CD14-positive monocyte (primary cell): ENCODE results near the gene MOB3A. TPM values are rescaled to one million over a fixed set of nuclear protein-coding genes. Genes with fewer than 3 reads are reported as not detected.

Experiments used
- DNase-seq, 3 donors: peaks; one replicate each; pipeline ENCODE4 v3.0.0-alpha.2; 2011 to 2022
- H2AFZ ChIP-seq: 2 replicates; pipeline ENCODE4 v1.6.0; 2012; ENCODE audit warnings: mild to moderate bottlenecking, low read depth, low read length, inconsistent platforms; ENCODE audit not compliant: insufficient read depth, poor library complexity, severe bottlenecking
- H3K27ac ChIP-seq, 2 donors: 1 replicate in 1 of 2; 2 replicates in 1 of 2; pipeline ENCODE4 v1.5.1; 2012 to 2013; ENCODE audit warnings: low read length in 2 of 2, control low read depth in 1 of 2, inconsistent platforms in 1 of 2, low read depth in 1 of 2, mild to moderate bottlenecking in 1 of 2
- H3K27me3 ChIP-seq, 2 donors: one replicate each; pipeline versions ENCODE4 v1.6.0 to v1.6.1; 2011 to 2013; ENCODE audit warnings: low read length in 2 of 2; ENCODE audit not compliant: control insufficient read depth in 2 of 2, insufficient read depth in 2 of 2
- H3K36me3 ChIP-seq, 2 donors: replicated peaks in 1 of 2; 1 replicate in 1 of 2; 2 replicates in 1 of 2; pipeline versions ENCODE4 v1.5.1 to v1.6.1; 2012 to 2013; ENCODE audit warnings: low read length in 2 of 2, control low read depth in 1 of 2, inconsistent platforms in 1 of 2, mild to moderate bottlenecking in 1 of 2; ENCODE audit not compliant: insufficient read depth in 2 of 2, control insufficient read depth in 1 of 2
- H3K4me1 ChIP-seq, 2 donors: 1 replicate in 1 of 2; 2 replicates in 1 of 2; pipeline versions ENCODE4 v1.5.1 to v1.6.1; 2012 to 2013; ENCODE audit warnings: low read length in 2 of 2, control low read depth in 1 of 2, inconsistent platforms in 1 of 2, mild to moderate bottlenecking in 1 of 2, moderate library complexity in 1 of 2; ENCODE audit not compliant: insufficient read depth in 2 of 2, control insufficient read depth in 1 of 2
- H3K4me2 ChIP-seq: replicated peaks from 2 replicates; pipeline ENCODE3; 2012; ENCODE audit warnings: low read length, moderate library complexity, mild to moderate bottlenecking; ENCODE audit not compliant: poor library complexity, severe bottlenecking; ENCODE audit errors: extremely low read depth
- H3K4me3 ChIP-seq, 3 experiments: fragments of 200-600 bp in 1 of 3; sonication (generic) in 1 of 3; replicated peaks in 1 of 3; 1 replicate in 2 of 3; 2 replicates in 1 of 3; pipeline ENCODE4 v1.5.1; 2011 to 2013; ENCODE audit warnings: low read length in 3 of 3, mild to moderate bottlenecking in 3 of 3, control low read depth in 2 of 3, low read depth in 2 of 3, inconsistent platforms in 1 of 3, moderate library complexity in 1 of 3
- H3K79me2 ChIP-seq: 2 replicates; pipeline ENCODE4 v1.6.0; 2012; ENCODE audit warnings: mild to moderate bottlenecking, control low read depth, inconsistent platforms, low read length, moderate library complexity; ENCODE audit not compliant: insufficient read depth
- H3K9ac ChIP-seq: 2 replicates; pipeline ENCODE4 v1.6.0; 2017; ENCODE audit warnings: low read length, mild to moderate bottlenecking; ENCODE audit not compliant: insufficient read depth, poor library complexity, severe bottlenecking
- H3K9me3 ChIP-seq, 2 donors: replicated peaks in 1 of 2; 1 replicate in 1 of 2; 2 replicates in 1 of 2; pipeline versions ENCODE4 v1.5.1 to v1.6.1; 2012 to 2013; ENCODE audit warnings: low read length in 2 of 2, control low read depth in 1 of 2; ENCODE audit not compliant: control insufficient read depth in 1 of 2, insufficient read depth in 1 of 2
- H4K20me1 ChIP-seq: 2 replicates; pipeline ENCODE4 v1.6.0; 2012; ENCODE audit warnings: mild to moderate bottlenecking, low read length, control low read depth, moderate library complexity; ENCODE audit not compliant: insufficient read depth
- H3K27ac Mint-ChIP-seq, 7 donors: one replicate each; pipeline ENCODE4 v1.8.0; 2020; ENCODE audit warnings: mild to moderate bottlenecking in 7 of 7, mixed read lengths in 7 of 7, moderate library complexity in 6 of 7, inconsistent platforms in 2 of 7
- H3K27me3 Mint-ChIP-seq, 3 donors: one replicate each; pipeline ENCODE4 v1.8.0; 2021 to 2022; ENCODE audit warnings: low read depth in 3 of 3, mild to moderate bottlenecking in 3 of 3, mixed read lengths in 3 of 3, moderate library complexity in 3 of 3, inconsistent platforms in 1 of 3
- H3K36me3 Mint-ChIP-seq, 2 donors: one replicate each; pipeline ENCODE4 v1.8.0; 2020; ENCODE audit warnings: mixed read lengths in 2 of 2, inconsistent platforms in 1 of 2, mild to moderate bottlenecking in 1 of 2
- H3K4me1 Mint-ChIP-seq: one replicate; pipeline ENCODE4 v1.8.0; 2020; ENCODE audit warnings: mild to moderate bottlenecking, mixed read lengths
- H3K4me3 Mint-ChIP-seq, 2 donors: one replicate each; pipeline ENCODE4 v1.8.0; 2020; ENCODE audit warnings: mild to moderate bottlenecking in 2 of 2, mixed read lengths in 2 of 2, moderate library complexity in 1 of 2
- H3K9me3 Mint-ChIP-seq, 7 donors: one replicate each; pipeline ENCODE4 v1.8.0; 2020 to 2022; ENCODE audit warnings: mixed read lengths in 7 of 7, mild to moderate bottlenecking in 6 of 7, moderate library complexity in 6 of 7, inconsistent platforms in 2 of 7
- CTCF ChIP-seq: fragments of 200-600 bp; IDR thresholded peaks from one replicate; pipeline ENCODE4 v1.8.0; 2022; ENCODE audit warnings: antibody characterized with exemption, mild to moderate bottlenecking
- WGBS: methylation state at CpG from one replicate; pipeline ENCODE4 v1.1.5; 2013; ENCODE audit warnings: missing lambda C conversion rate; ENCODE audit not compliant: insufficient coverage; 5-methylcytosine and 5-hydroxymethylcytosine counted together
- intact Hi-C, 2 donors: fragments of 100-400 bp; cut with micrococcal nuclease; formaldehyde crosslinking; loops; one replicate each; pipeline versions ENCODE4 v1.15.0 to v1.15.1; 2023
- polyA plus RNA-seq, 3 donors: library from polyadenylated mRNA; depleted of rRNA in 1 of 3; unstranded in 2 of 3; stranded (reverse) in 1 of 3; fragments of 300-500 nt in 2 of 3; fragments of >200 nt in 1 of 3; fragmentation: Illumina TruSeq in 2 of 3; gene quantifications; 1 replicate in 2 of 3; 2 replicates in 1 of 3; pipeline ENCODE4 v1.2.3, GENCODE V29; 2012 to 2021

MOB3A gene
- polyA plus RNA-seq, 3 donors, result 60.5 to 179 (median 96.3) TPM

- no peak overlapping the region for H3K27ac ChIP-seq
- no peaks in the 10 kb centered on the region for H3K9me3 Mint-ChIP-seq
- H3K36me3 ChIP-seq, result peaks cover 95 to 97% of the 10 kb centered on the region in 2 donors
- TF ChIP-seq CTCF, result no peak
- DNase-seq, result no peak
- 97% methylated on average over 25 of the region's 25 CpGs for WGBS
- no peaks in the 10 kb centered on the region for H3K79me2 ChIP-seq
- H3K27ac Mint-ChIP-seq, result no peak overlapping the region
- no peaks in the 10 kb centered on the region for H3K27me3 ChIP-seq
- peaks cover 80% of the 10 kb centered on the region for H4K20me1 ChIP-seq
- no peak overlapping the region for H3K4me3 Mint-ChIP-seq
- no peaks in the 10 kb centered on the region for H3K9me3 ChIP-seq
- intact Hi-C loops, result no loop called here
- H3K27me3 Mint-ChIP-seq, result no peaks in the 10 kb centered on the region
- H3K4me1 ChIP-seq, result no peaks in the 10 kb centered on the region
- no peak overlapping the region for H3K9ac ChIP-seq
- no peaks in the 10 kb centered on the region for H3K4me1 Mint-ChIP-seq
- peaks cover 82 to 98% of the 10 kb centered on the region in 2 donors for H3K36me3 Mint-ChIP-seq
- H3K4me2 ChIP-seq, result no peak overlapping the region
- no peak overlapping the region for H2AFZ ChIP-seq
- H3K4me3 ChIP-seq, result no peak overlapping the region
Observed at GRCh38 chr19:2116507-2116906, 20.4 kb upstream of the MOB3A start.

- H3K79me2 ChIP-seq, result no peaks in the 10 kb centered on the region
- H3K9ac ChIP-seq, result no peak overlapping the region
- no peak overlapping the region for H2AFZ ChIP-seq
- H3K4me2 ChIP-seq, result no peak overlapping the region
- H3K27ac ChIP-seq, result no peak overlapping the region
- H3K9me3 ChIP-seq, result no peaks in the 10 kb centered on the region
- H3K4me3 ChIP-seq, result no peak overlapping the region
- Mint-ChIP-seq H3K36me3 (peaks cover 80 to 97% of the 10 kb centered on the region in 2 donors), H3K9me3 (no peaks in the 10 kb centered on the region), H3K4me3 (no peak overlapping the region), H3K27me3 (no peaks in the 10 kb centered on the region), H3K27ac (no peak overlapping the region), H3K4me1 (no peaks in the 10 kb centered on the region)
- WGBS, result 93% methylated on average over 13 of the region's 24 CpGs
- H3K4me1 ChIP-seq, result no peaks in the 10 kb centered on the region
- intact Hi-C loops, result no loop called here
- peaks cover 95 to 97% of the 10 kb centered on the region in 2 donors for H3K36me3 ChIP-seq
- no peak for DNase-seq
- H4K20me1 ChIP-seq, result peaks cover 80% of the 10 kb centered on the region
- no peak for TF ChIP-seq CTCF
- H3K27me3 ChIP-seq, result no peaks in the 10 kb centered on the region
Observed at GRCh38 chr19:2115911-2116426, 19.8 kb upstream of the MOB3A start.
